Lung (tissue), 12 donors: ENCODE results near the gene PPM1N. TPM values are rescaled to one million over a fixed set of nuclear protein-coding genes. Genes with fewer than 3 reads are reported as not detected.

Experiments used
- ATAC-seq: fragments of 200-7000 bp; cut with Tn5 transposase; one replicate; pipeline ENCODE4 v1.9.1; 2020; ENCODE audit warnings: moderate number of reproducible peaks; ENCODE audit not compliant: insufficient read depth, low FRiP score
- DNase-seq, 3 donors: peaks; one replicate each; pipeline ENCODE4 v3.0.0-alpha.2; 2013 to 2017
- H3K27ac ChIP-seq, 2 donors: one replicate each; pipeline ENCODE4 v1.5.1; 2013; ENCODE audit warnings: mild to moderate bottlenecking in 2 of 2, moderate library complexity in 2 of 2, control low read depth in 1 of 2, inconsistent platforms in 1 of 2, low read depth in 1 of 2, low read length in 1 of 2
- H3K27me3 ChIP-seq, 3 donors: one replicate each; pipeline ENCODE4 v1.5.1; 2013; ENCODE audit warnings: low read length in 2 of 3; ENCODE audit not compliant: control insufficient read depth in 3 of 3, insufficient read depth in 3 of 3
- H3K36me3 ChIP-seq, 4 donors: one replicate each; pipeline ENCODE4 v1.5.1; 2013; ENCODE audit warnings: low read length in 4 of 4, mild to moderate bottlenecking in 1 of 4, moderate library complexity in 1 of 4; ENCODE audit not compliant: control insufficient read depth in 4 of 4, insufficient read depth in 4 of 4
- H3K4me1 ChIP-seq, 5 donors: one replicate each; pipeline ENCODE4 v1.5.1; 2013; ENCODE audit warnings: low read length in 5 of 5, mild to moderate bottlenecking in 2 of 5, moderate library complexity in 1 of 5; ENCODE audit not compliant: control insufficient read depth in 5 of 5, insufficient read depth in 5 of 5
- H3K4me3 ChIP-seq: one replicate; pipeline ENCODE4 v1.5.1; 2013; ENCODE audit warnings: mild to moderate bottlenecking, control low read depth, moderate library complexity
- H3K9ac ChIP-seq, 2 donors: one replicate each; pipeline ENCODE4 v1.5.1; 2013; ENCODE audit warnings: low read length in 2 of 2, control low read depth in 1 of 2; ENCODE audit not compliant: insufficient read depth in 1 of 2
- H3K9me3 ChIP-seq, 4 donors: one replicate each; pipeline ENCODE4 v1.5.1; 2013; ENCODE audit warnings: low read length in 3 of 4, mild to moderate bottlenecking in 1 of 4, moderate library complexity in 1 of 4; ENCODE audit not compliant: control insufficient read depth in 4 of 4, insufficient read depth in 3 of 4
- WGBS, 2 donors: extraction: QIAGEN DNeasy Blood & Tissue Kit; methylation state at CpG; one replicate each; pipeline ENCODE4 v1.1.7; 2013; 5-methylcytosine and 5-hydroxymethylcytosine counted together
- polyA plus RNA-seq, 2 donors: library from polyadenylated mRNA; stranded (reverse); fragments of 200-250 nt; gene quantifications; one replicate each; pipeline ENCODE4 v1.2.1, GENCODE V29; 2013
- total RNA-seq, 2 donors: library from RNA; depleted of rRNA in 1 of 2; stranded (reverse); fragments of >200 nt in 1 of 2; gene quantifications; one replicate each; pipeline ENCODE4 v1.2.1, GENCODE V29; 2014 to 2021
- TF ChIP-seq, protein P1 (sequence below): IDR thresholded peaks from 2 replicates; pipeline ENCODE4 v1.5.1; 2012; ENCODE audit warnings: mild to moderate bottlenecking; ENCODE audit errors: control extremely low read depth, extremely low read depth
- donor health status: control.
- donor health status: control.
- donor health status: Bipolar disorder and iron deficiency.
- donor health status: healthy.
- donor health status: DM: yes; HTN: yes; CAD: no.

PPM1N gene
- total and polyA plus RNA-seq, 4 donors, result 0.37 to 8.1 (median 1.6) TPM

DNA sequence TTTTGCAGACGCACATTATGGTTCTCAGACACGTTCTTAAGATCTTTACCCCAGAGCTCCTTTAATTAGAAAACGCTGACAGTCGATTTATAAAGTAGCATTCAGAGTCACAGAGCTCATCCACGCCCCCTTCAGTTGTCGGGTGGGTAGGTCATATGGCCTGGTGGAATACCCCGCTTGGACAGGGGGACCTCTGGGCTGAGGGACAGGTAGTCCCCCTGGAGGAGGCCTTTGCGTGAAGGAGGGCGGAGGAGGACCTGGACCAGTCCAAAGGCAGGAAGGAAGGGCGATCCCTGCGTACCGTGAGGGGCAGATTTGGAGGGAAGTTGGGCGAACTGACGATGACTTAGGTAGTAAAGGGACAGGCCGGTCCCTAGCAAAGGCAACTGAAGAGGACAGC lies 29.5 kb downstream of the PPM1N start:
- ATAC-seq, result no peak
- Histone ChIP-seq H3K27me3 (peaks cover 0 to 19% (median 13%) of the 10 kb centered on the region in 3 donors), H3K27ac (no peak overlapping the region), H3K36me3 (peaks cover 7 to 24% (median 14%) of the 10 kb centered on the region in 4 donors), H3K9ac (no peak overlapping the region), H3K4me3 (no peak overlapping the region), H3K4me1 (peaks cover 0 to 7% (median 0%) of the 10 kb centered on the region in 5 donors), H3K9me3 (peaks cover 0 to 5% (median under 1%) of the 10 kb centered on the region in 4 donors)
- no peak for DNase-seq
- WGBS, 2 donors, result 81 to 83% methylated on average over 15 of the region's 15 CpGs
- TF ChIP-seq, protein P1, sequence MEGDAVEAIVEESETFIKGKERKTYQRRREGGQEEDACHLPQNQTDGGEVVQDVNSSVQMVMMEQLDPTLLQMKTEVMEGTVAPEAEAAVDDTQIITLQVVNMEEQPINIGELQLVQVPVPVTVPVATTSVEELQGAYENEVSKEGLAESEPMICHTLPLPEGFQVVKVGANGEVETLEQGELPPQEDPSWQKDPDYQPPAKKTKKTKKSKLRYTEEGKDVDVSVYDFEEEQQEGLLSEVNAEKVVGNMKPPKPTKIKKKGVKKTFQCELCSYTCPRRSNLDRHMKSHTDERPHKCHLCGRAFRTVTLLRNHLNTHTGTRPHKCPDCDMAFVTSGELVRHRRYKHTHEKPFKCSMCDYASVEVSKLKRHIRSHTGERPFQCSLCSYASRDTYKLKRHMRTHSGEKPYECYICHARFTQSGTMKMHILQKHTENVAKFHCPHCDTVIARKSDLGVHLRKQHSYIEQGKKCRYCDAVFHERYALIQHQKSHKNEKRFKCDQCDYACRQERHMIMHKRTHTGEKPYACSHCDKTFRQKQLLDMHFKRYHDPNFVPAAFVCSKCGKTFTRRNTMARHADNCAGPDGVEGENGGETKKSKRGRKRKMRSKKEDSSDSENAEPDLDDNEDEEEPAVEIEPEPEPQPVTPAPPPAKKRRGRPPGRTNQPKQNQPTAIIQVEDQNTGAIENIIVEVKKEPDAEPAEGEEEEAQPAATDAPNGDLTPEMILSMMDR, result no peak

DNA sequence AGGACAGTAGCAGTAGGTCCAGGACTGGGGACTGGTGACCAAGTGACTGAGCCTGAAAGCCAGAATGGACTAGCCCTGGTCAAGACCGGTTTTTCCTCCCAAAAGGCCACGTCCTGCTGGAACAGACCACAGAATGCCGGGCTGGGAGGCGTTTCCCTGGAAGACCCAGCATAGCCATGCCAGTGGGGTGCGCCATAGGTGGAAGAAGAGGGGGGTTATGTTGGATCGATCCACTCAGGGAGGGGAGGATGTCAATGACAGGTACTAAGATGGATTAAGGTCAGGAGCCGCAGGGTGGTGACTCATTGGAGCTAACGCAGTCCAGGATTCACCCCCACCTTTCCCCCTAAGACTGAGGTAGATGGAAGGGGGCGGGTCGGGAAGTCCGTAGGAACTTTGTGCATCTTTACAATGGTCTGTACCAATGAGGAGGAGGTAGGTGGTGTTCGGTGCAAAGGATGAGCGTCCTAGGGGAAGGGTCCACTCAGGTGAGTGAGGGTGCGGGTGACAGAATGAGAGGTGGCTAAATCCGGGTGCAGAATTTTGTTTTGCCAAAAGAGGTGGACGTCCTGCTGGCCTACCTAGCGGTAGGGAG lies 30.0 kb downstream of the PPM1N start:
- peaks cover 0 to 7% (median 0%) of the 10 kb centered on the region in 5 donors for H3K4me1 ChIP-seq
- peaks cover 7 to 24% (median 13%) of the 10 kb centered on the region in 4 donors for H3K36me3 ChIP-seq
- peaks cover 0 to 5% (median under 1%) of the 10 kb centered on the region in 4 donors for H3K9me3 ChIP-seq
- no peak overlapping the region for H3K9ac ChIP-seq
- H3K4me3 ChIP-seq, result no peak overlapping the region
- peaks cover 0 to 19% (median 13%) of the 10 kb centered on the region in 3 donors for H3K27me3 ChIP-seq
- no peak for ATAC-seq
- TF ChIP-seq, protein P1, result no peak
- no peak for DNase-seq
- H3K27ac ChIP-seq, result no peak overlapping the region
- WGBS, 2 donors, result 42 to 61% methylated on average over 17 of the region's 17 CpGs

DNA sequence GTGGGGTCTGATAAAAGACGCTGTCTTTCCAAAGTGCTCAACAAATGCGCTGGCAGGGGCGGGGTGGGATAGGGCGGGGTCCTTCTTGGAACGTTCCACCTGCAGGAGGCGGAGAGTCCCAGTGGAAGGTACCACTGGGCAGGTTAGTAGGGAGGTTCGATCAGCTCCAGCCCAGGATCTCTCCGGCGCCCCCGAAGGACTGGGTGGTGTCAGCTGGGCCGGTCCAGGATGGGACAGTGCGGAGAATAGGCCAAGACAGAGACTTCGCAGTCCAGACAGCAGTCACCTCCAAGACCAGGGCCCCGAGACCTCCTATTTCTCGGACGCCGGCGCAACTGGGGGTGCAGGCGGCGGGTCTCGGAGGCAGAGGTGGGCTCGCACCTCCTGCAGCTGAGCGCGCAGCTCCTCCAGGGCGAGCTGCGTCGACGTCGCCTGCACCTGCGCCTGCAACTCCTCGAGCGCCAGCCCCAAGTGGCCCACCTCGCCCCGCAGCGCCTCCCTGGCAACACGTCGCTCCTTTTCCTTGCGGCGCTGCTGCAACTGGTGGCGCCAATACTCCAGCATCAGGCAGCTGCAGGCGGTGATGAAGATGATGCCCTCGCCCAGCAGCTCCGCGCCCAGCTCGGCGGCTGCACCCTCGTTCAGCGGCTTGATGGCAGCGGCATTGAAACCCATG lies 30.6 kb downstream of the PPM1N start:
- no peak overlapping the region for H3K27ac ChIP-seq
- H3K4me3 ChIP-seq, result no peak overlapping the region
- H3K9ac ChIP-seq, result no peak overlapping the region
- no peak for ATAC-seq
- peaks cover 0 to 5% (median under 1%) of the 10 kb centered on the region in 4 donors for H3K9me3 ChIP-seq
- peaks cover 0 to 7% (median 0%) of the 10 kb centered on the region in 5 donors for H3K4me1 ChIP-seq
- 11 to 13% methylated on average over 38 to 49 of the region's 49 CpGs for WGBS, 2 donors
- peaks cover 0 to 19% (median 13%) of the 10 kb centered on the region in 3 donors for H3K27me3 ChIP-seq
- peaks cover 7 to 22% (median 11%) of the 10 kb centered on the region in 4 donors for H3K36me3 ChIP-seq
- TF ChIP-seq, protein P1, result no peak
- DNase-seq, result peak; percentile 22 to 38 (median 33)
